Measurements from ENCODE around the gene DPYSL5.

The DPYSL5 gene

GRCh38 chr2:26847655-26848335 is at the start of gene DPYSL5:
Gene DPYSL5, plus strand, starts transcription at chr2:26848132. Its CDS starts 50,368 bp downstream, at chr2:26898500.
- Histone ChIP-seq H3K36me3 (ENCODE audit: control insufficient read depth, insufficient read depth, low read length) (no peaks in the 10 kb centered on the region), H3K4me1 (ENCODE audit: control insufficient read depth, insufficient read depth, low read length) (no peaks in the 10 kb centered on the region; the same call in 1 of the 2 replicates), H3K27me3 (ENCODE audit: control insufficient read depth, insufficient read depth, low read length) (peaks cover 38% of the 10 kb centered on the region), H3K4me3 (ENCODE audit: low read length) (peak within 1 kb of the TSS; percentile 71), H3K9me3 (ENCODE audit: control insufficient read depth, insufficient read depth, low read length) (no peaks in the 10 kb centered on the region), H3K27ac (ENCODE audit: low read length) (no peak within 1 kb of the TSS)
- DNase-seq (ENCODE audit: low read depth, low spot score): no peak
- no CpG with 5 or more reads among the region's 83 CpGs for WGBS (ENCODE audit: insufficient coverage, insufficient read length)

GRCh38 chr2:26801328-26801727 is 46.6 kb upstream of the DPYSL5 start:
- no peaks in the 10 kb centered on the region; the same call in 1 of the 2 replicates for H3K36me3 ChIP-seq (ENCODE audit: control insufficient read depth, insufficient read depth, low read length)
- WGBS (ENCODE audit: insufficient coverage, insufficient read length): no CpG with 5 or more reads among the region's 4 CpGs
- no peaks in the 10 kb centered on the region for H3K27me3 ChIP-seq (ENCODE audit: control insufficient read depth, insufficient read depth, low read length)
- H3K4me1 ChIP-seq (ENCODE audit: control insufficient read depth, insufficient read depth, low read length): no peaks in the 10 kb centered on the region
- no peak for DNase-seq (ENCODE audit: low read depth, low spot score)
- no peak overlapping the region for H3K4me3 ChIP-seq (ENCODE audit: low read length)
- no peaks in the 10 kb centered on the region for H3K9me3 ChIP-seq (ENCODE audit: control insufficient read depth, insufficient read depth, low read length)
- H3K27ac ChIP-seq (ENCODE audit: low read length): no peak overlapping the region

GRCh38 chr2:26801796-26802195 is 46.1 kb upstream of the DPYSL5 start:
- Histone ChIP-seq H3K36me3 (ENCODE audit: control insufficient read depth, insufficient read depth, low read length) (no peaks in the 10 kb centered on the region), H3K27ac (ENCODE audit: low read length) (no peak overlapping the region), H3K9me3 (ENCODE audit: control insufficient read depth, insufficient read depth, low read length) (no peaks in the 10 kb centered on the region), H3K27me3 (ENCODE audit: control insufficient read depth, insufficient read depth, low read length) (no peaks in the 10 kb centered on the region), H3K4me3 (ENCODE audit: low read length) (no peak overlapping the region), H3K4me1 (ENCODE audit: control insufficient read depth, insufficient read depth, low read length) (no peaks in the 10 kb centered on the region)
- no peak for DNase-seq (ENCODE audit: low read depth, low spot score)
- WGBS (ENCODE audit: insufficient coverage, insufficient read length): no CpG with 5 or more reads among the region's 7 CpGs

GRCh38 chr2:26805241-26805676 is 42.7 kb upstream of the DPYSL5 start:
- no peaks in the 10 kb centered on the region for H3K9me3 ChIP-seq (ENCODE audit: control insufficient read depth, insufficient read depth, low read length)
- H3K27me3 ChIP-seq (ENCODE audit: control insufficient read depth, insufficient read depth, low read length): no peaks in the 10 kb centered on the region
- H3K27ac ChIP-seq (ENCODE audit: low read length): no peak overlapping the region
- H3K4me3 ChIP-seq (ENCODE audit: low read length): no peak overlapping the region
- H3K36me3 ChIP-seq (ENCODE audit: control insufficient read depth, insufficient read depth, low read length): no peaks in the 10 kb centered on the region
- no CpG with 5 or more reads among the region's 5 CpGs for WGBS (ENCODE audit: insufficient coverage, insufficient read length)
- H3K4me1 ChIP-seq (ENCODE audit: control insufficient read depth, insufficient read depth, low read length): no peaks in the 10 kb centered on the region
- no peak for DNase-seq (ENCODE audit: low read depth, low spot score)

- no peaks in the 10 kb centered on the region for H3K27me3 ChIP-seq (ENCODE audit: control insufficient read depth, insufficient read depth, low read length)
- H3K27ac ChIP-seq (ENCODE audit: low read length): no peak overlapping the region
- no CpG with 5 or more reads among the region's 2 CpGs for WGBS (ENCODE audit: insufficient coverage, insufficient read length)
- DNase-seq (ENCODE audit: low read depth, low spot score): no peak
- no peak overlapping the region for H3K4me3 ChIP-seq (ENCODE audit: low read length)
- no peaks in the 10 kb centered on the region for H3K4me1 ChIP-seq (ENCODE audit: control insufficient read depth, insufficient read depth, low read length)
- H3K9me3 ChIP-seq (ENCODE audit: control insufficient read depth, insufficient read depth, low read length): no peaks in the 10 kb centered on the region
- H3K36me3 ChIP-seq (ENCODE audit: control insufficient read depth, insufficient read depth, low read length): no peaks in the 10 kb centered on the region
These were observed 40.0 kb upstream of the DPYSL5 start for GRCh38 chr2:26807788-26808460.

- H3K27ac ChIP-seq (ENCODE audit: low read length): no peak overlapping the region
- no peaks in the 10 kb centered on the region for H3K4me1 ChIP-seq (ENCODE audit: control insufficient read depth, insufficient read depth, low read length)
- no peaks in the 10 kb centered on the region for H3K27me3 ChIP-seq (ENCODE audit: control insufficient read depth, insufficient read depth, low read length)
- no CpG with 5 or more reads among the region's 3 CpGs for WGBS (ENCODE audit: insufficient coverage, insufficient read length)
- no peaks in the 10 kb centered on the region for H3K36me3 ChIP-seq (ENCODE audit: control insufficient read depth, insufficient read depth, low read length)
- no peaks in the 10 kb centered on the region for H3K9me3 ChIP-seq (ENCODE audit: control insufficient read depth, insufficient read depth, low read length)
- no peak for DNase-seq (ENCODE audit: low read depth, low spot score)
- H3K4me3 ChIP-seq (ENCODE audit: low read length): no peak overlapping the region
These were observed 38.7 kb upstream of the DPYSL5 start for GRCh38 chr2:26809211-26809610.

- Histone ChIP-seq H3K4me1 (ENCODE audit: control insufficient read depth, insufficient read depth, low read length) (no peaks in the 10 kb centered on the region), H3K9me3 (ENCODE audit: control insufficient read depth, insufficient read depth, low read length) (no peaks in the 10 kb centered on the region), H3K27ac (ENCODE audit: low read length) (no peak overlapping the region), H3K4me3 (ENCODE audit: low read length) (no peak overlapping the region), H3K27me3 (ENCODE audit: control insufficient read depth, insufficient read depth, low read length) (no peaks in the 10 kb centered on the region), H3K36me3 (ENCODE audit: control insufficient read depth, insufficient read depth, low read length) (no peaks in the 10 kb centered on the region)
- WGBS (ENCODE audit: insufficient coverage, insufficient read length): no CpG with 5 or more reads among the region's 6 CpGs
- no peak for DNase-seq (ENCODE audit: low read depth, low spot score)
These were observed 37.9 kb upstream of the DPYSL5 start for GRCh38 chr2:26809876-26810577.

- no peak for DNase-seq (ENCODE audit: low read depth, low spot score)
- no peaks in the 10 kb centered on the region for H3K9me3 ChIP-seq (ENCODE audit: control insufficient read depth, insufficient read depth, low read length)
- no peaks in the 10 kb centered on the region for H3K27me3 ChIP-seq (ENCODE audit: control insufficient read depth, insufficient read depth, low read length)
- H3K36me3 ChIP-seq (ENCODE audit: control insufficient read depth, insufficient read depth, low read length): no peaks in the 10 kb centered on the region
- no peak overlapping the region for H3K27ac ChIP-seq (ENCODE audit: low read length)
- no CpG with 5 or more reads among the region's 8 CpGs for WGBS (ENCODE audit: insufficient coverage, insufficient read length)
- no peak overlapping the region for H3K4me3 ChIP-seq (ENCODE audit: low read length)
- H3K4me1 ChIP-seq (ENCODE audit: control insufficient read depth, insufficient read depth, low read length): no peaks in the 10 kb centered on the region
These were observed 36.7 kb upstream of the DPYSL5 start for GRCh38 chr2:26811261-26811660.

- H3K9me3 ChIP-seq (ENCODE audit: control insufficient read depth, insufficient read depth, low read length): no peaks in the 10 kb centered on the region
- no peak overlapping the region for H3K4me3 ChIP-seq (ENCODE audit: low read length)
- DNase-seq (ENCODE audit: low read depth, low spot score): no peak
- no peaks in the 10 kb centered on the region for H3K27me3 ChIP-seq (ENCODE audit: control insufficient read depth, insufficient read depth, low read length)
- no CpG with 5 or more reads among the region's 14 CpGs for WGBS (ENCODE audit: insufficient coverage, insufficient read length)
- no peak overlapping the region for H3K27ac ChIP-seq (ENCODE audit: low read length)
- H3K36me3 ChIP-seq (ENCODE audit: control insufficient read depth, insufficient read depth, low read length): no peaks in the 10 kb centered on the region
- no peaks in the 10 kb centered on the region for H3K4me1 ChIP-seq (ENCODE audit: control insufficient read depth, insufficient read depth, low read length)
These were observed 35.9 kb upstream of the DPYSL5 start for GRCh38 chr2:26811791-26812694.

- Histone ChIP-seq H3K4me3 (ENCODE audit: low read length) (no peak overlapping the region), H3K36me3 (ENCODE audit: control insufficient read depth, insufficient read depth, low read length) (no peaks in the 10 kb centered on the region), H3K4me1 (ENCODE audit: control insufficient read depth, insufficient read depth, low read length) (no peaks in the 10 kb centered on the region), H3K27me3 (ENCODE audit: control insufficient read depth, insufficient read depth, low read length) (no peaks in the 10 kb centered on the region), H3K27ac (ENCODE audit: low read length) (no peak overlapping the region), H3K9me3 (ENCODE audit: control insufficient read depth, insufficient read depth, low read length) (no peaks in the 10 kb centered on the region)
- no CpG with 5 or more reads among the region's 3 CpGs for WGBS (ENCODE audit: insufficient coverage, insufficient read length)
- no peak for DNase-seq (ENCODE audit: low read depth, low spot score)
These were observed 35.2 kb upstream of the DPYSL5 start for GRCh38 chr2:26812731-26813130.
